Measurements from ENCODE around the gene AMOTL2. TPM values are rescaled to one million over a fixed set of nuclear protein-coding genes. Genes with fewer than 3 reads are reported as not detected.

AMOTL2 gene
- total and polyA plus RNA-seq, 9 of the 15 experiments (the other 6 are each of a cell fraction or from before 2014, with no cell fraction given): 0.12 to 0.31 TPM; not detected in 7

GRCh38 chr3:134345202-134345601, 29.0 kb downstream of the AMOTL2 start (continued):
- no peak for TF ChIP-seq REST (IDR thresholded peaks at IDR 0.05; ENCODE audit: borderline replicate concordance)
- no peak for TF ChIP-seq REST (CRISPR knock-in tag; IDR thresholded peaks at IDR 0.05; ENCODE audit: low read depth)
- TF ChIP-seq SNRNP70 (optimal IDR thresholded peaks at IDR 0.05; ENCODE audit: low read depth, low read length): no peak
- TF ChIP-seq ZNF140 (CRISPR knock-in tag; IDR thresholded peaks at IDR 0.05): no peak
- no peak for TF ChIP-seq ZNF551 (CRISPR knock-in tag; IDR thresholded peaks at IDR 0.05)
- TF ChIP-seq HSF4 (CRISPR knock-in tag; IDR thresholded peaks at IDR 0.05; ENCODE audit: borderline replicate concordance): no peak
- TF ChIP-seq ZEB2 (IDR thresholded peaks at IDR 0.05): no peak
- no peak for TF ChIP-seq TFAM (CRISPR knock-in tag; conservative IDR thresholded peaks at IDR 0.05)

Measured in K562 (cell line).